Activated naive CD8-positive, alpha-beta T cell treated with anti-CD3 and anti-CD28 coated beads, Interleukin-2, amount 10 ng/mL, durations not matched to agents 7 days and 5 days (primary cell): ENCODE results near the gene LRRC25. TPM values are rescaled to one million over a fixed set of nuclear protein-coding genes. Genes with fewer than 3 reads are reported as not detected.
"Not testable (repeated sequence)": the region's sequence is repeated elsewhere in the genome, so short reads cannot be mapped to it uniquely, and the experiment has no call there.

Experiments
- ATAC-seq: fragments of 150-1000 bp; cut with Tn5 transposase; one replicate; pipeline ENCODE4 v1.10.0; 2021; ENCODE audit warnings: low read depth, moderate library complexity
- POLR2A ChIA-PET: fragments of 350-600 bp; sonication (Branson Sonifier 250); formaldehyde crosslinking; loops from one replicate; lab custom pipeline; 2021; ENCODE audit warnings: antibody characterized with exemption; lab: Charles Lee
- DNase-seq: peaks from one replicate; pipeline ENCODE4 v3.0.0; 2021
- H3K27ac Mint-ChIP-seq: one replicate; pipeline ENCODE4 v1.8.0; 2022; ENCODE audit warnings: mild to moderate bottlenecking, mixed read lengths
- H3K27me3 Mint-ChIP-seq: one replicate; pipeline ENCODE4 v1.8.0; 2022; ENCODE audit warnings: mild to moderate bottlenecking, moderate library complexity, mixed read lengths
- H3K36me3 Mint-ChIP-seq: one replicate; pipeline ENCODE4 v1.8.0; 2021; ENCODE audit warnings: mild to moderate bottlenecking, mixed read lengths
- H3K4me1 Mint-ChIP-seq: one replicate; pipeline ENCODE4 v1.8.0; 2021; ENCODE audit warnings: mixed read lengths
- H3K4me3 Mint-ChIP-seq: one replicate; pipeline ENCODE4 v1.8.0; 2022; ENCODE audit warnings: mild to moderate bottlenecking, moderate library complexity, mixed read lengths
- H3K9me3 Mint-ChIP-seq: one replicate; pipeline ENCODE4 v1.8.0; 2021; ENCODE audit warnings: mixed read lengths
- total RNA-seq, 2 experiments: library from RNA; stranded (reverse); gene quantifications; one replicate each; pipeline ENCODE4 v1.2.3, GENCODE V29; 2021

Gene LRRC25
- total RNA-seq, 2 experiments from 2014 or later, result 1.2 to 1.6 TPM

- Mint-ChIP-seq H3K36me3 (peaks cover 36% of the 10 kb centered on the region), H3K27me3 (no peaks in the 10 kb centered on the region), H3K4me1 (peaks cover 17% of the 10 kb centered on the region), H3K4me3 (peak overlapping the region; percentile 16), H3K27ac (peak overlapping the region; percentile 73), H3K9me3 (peaks cover 1% of the 10 kb centered on the region)
- no peak for DNase-seq
- POLR2A ChIA-PET, result interaction anchor here (1.6 kb wide), 1 partner anchor 84 kb away, joined by 6 read pairs; the partner anchor contains the start of gene JUND
- peak; percentile 45 for ATAC-seq
Observed at GRCh38 chr19:18364826-18365528, 32.4 kb downstream of the LRRC25 start.

GRCh38 chr19:18364277-18364825 lies 33.1 kb downstream of the LRRC25 start:
- H3K4me3 Mint-ChIP-seq, ATAC-seq, H3K27me3 Mint-ChIP-seq, H3K9me3 Mint-ChIP-seq, DNase-seq, POLR2A ChIA-PET: not testable (repeated sequence)
- Mint-ChIP-seq H3K4me1 (peaks cover 17% of the 10 kb centered on the region), H3K27ac (peak overlapping the region; percentile 73), H3K36me3 (peaks cover 41% of the 10 kb centered on the region)

- Mint-ChIP-seq H3K9me3 (peaks cover 1% of the 10 kb centered on the region), H3K36me3 (peaks cover 44% of the 10 kb centered on the region), H3K4me3 (no peak overlapping the region)
Observed at GRCh38 chr19:18363787-18364186, 33.6 kb downstream of the LRRC25 start.

GRCh38 chr19:18362934-18363542 lies 34.4 kb downstream of the LRRC25 start:
- POLR2A ChIA-PET, result no interaction called here
- no peak for ATAC-seq
- no peak for DNase-seq
- peaks cover 1% of the 10 kb centered on the region for H3K9me3 Mint-ChIP-seq
- H3K4me3 Mint-ChIP-seq, result no peak overlapping the region
- H3K27me3 Mint-ChIP-seq, result no peaks in the 10 kb centered on the region
- peaks cover 17% of the 10 kb centered on the region for H3K4me1 Mint-ChIP-seq
- H3K27ac Mint-ChIP-seq, result no peak overlapping the region
- H3K36me3 Mint-ChIP-seq, result peaks cover 49% of the 10 kb centered on the region

More at GRCh38 chr19:18363787-18364186, 33.6 kb downstream of the LRRC25 start:
- no peak overlapping the region for H3K27ac Mint-ChIP-seq
- ATAC-seq (no peak), DNase-seq (no peak)
- peaks cover 17% of the 10 kb centered on the region for H3K4me1 Mint-ChIP-seq
- H3K27me3 Mint-ChIP-seq, result no peaks in the 10 kb centered on the region
- POLR2A ChIA-PET, result no interaction called here

- DNase-seq, result no peak
- no peak for ATAC-seq
- Mint-ChIP-seq H3K27ac (no peak overlapping the region), H3K4me1 (peaks cover 17% of the 10 kb centered on the region), H3K36me3 (peaks cover 50% of the 10 kb centered on the region), H3K27me3 (no peaks in the 10 kb centered on the region), H3K4me3 (no peak overlapping the region), H3K9me3 (peaks cover 1% of the 10 kb centered on the region)
- POLR2A ChIA-PET, result no interaction called here
Observed at GRCh38 chr19:18361646-18362045, 35.8 kb downstream of the LRRC25 start.

- no peaks in the 10 kb centered on the region for H3K9me3 Mint-ChIP-seq
- peaks cover 39% of the 10 kb centered on the region for H3K36me3 Mint-ChIP-seq
- H3K27me3 Mint-ChIP-seq, result no peaks in the 10 kb centered on the region
- H3K4me3 Mint-ChIP-seq, result no peak overlapping the region
- no peak overlapping the region for H3K27ac Mint-ChIP-seq
- ATAC-seq (no peak), DNase-seq (no peak)
- no peaks in the 10 kb centered on the region for H3K4me1 Mint-ChIP-seq
- POLR2A ChIA-PET, result no interaction called here
Observed at GRCh38 chr19:18357041-18357440, 40.4 kb downstream of the LRRC25 start.

GRCh38 chr19:18354743-18355142 lies 42.7 kb downstream of the LRRC25 start:
- not testable (repeated sequence) for DNase-seq, H3K27me3 Mint-ChIP-seq, H3K27ac Mint-ChIP-seq, H3K4me1 Mint-ChIP-seq, H3K9me3 Mint-ChIP-seq, ATAC-seq, H3K4me3 Mint-ChIP-seq
- POLR2A ChIA-PET, result interaction anchor here (0.7 to 1.0 kb wide), 3 partner anchors 20 to 492 kb away, joined by 3 to 6 read pairs (median 5); partner anchors contain the start of gene JUND
- H3K36me3 Mint-ChIP-seq, result peaks cover 37% of the 10 kb centered on the region

GRCh38 chr19:18353378-18354005 lies 43.9 kb downstream of the LRRC25 start:
- Mint-ChIP-seq H3K4me3 (no peak overlapping the region), H3K27ac (no peak overlapping the region), H3K36me3 (peaks cover 31% of the 10 kb centered on the region), H3K9me3 (no peaks in the 10 kb centered on the region), H3K4me1 (no peaks in the 10 kb centered on the region), H3K27me3 (no peaks in the 10 kb centered on the region)
- DNase-seq (no peak), ATAC-seq (no peak)
- POLR2A ChIA-PET, result no interaction called here

GRCh38 chr19:18351544-18351943 lies 45.9 kb downstream of the LRRC25 start:
- no peak for ATAC-seq
- POLR2A ChIA-PET, result no interaction called here
- Mint-ChIP-seq H3K9me3 (no peaks in the 10 kb centered on the region), H3K4me1 (peaks cover 3% of the 10 kb centered on the region), H3K4me3 (no peak overlapping the region), H3K27me3 (no peaks in the 10 kb centered on the region), H3K27ac (no peak overlapping the region), H3K36me3 (peaks cover 23% of the 10 kb centered on the region)
- DNase-seq, result no peak

GRCh38 chr19:18350490-18350889 lies 46.9 kb downstream of the LRRC25 start:
- Mint-ChIP-seq H3K9me3 (no peaks in the 10 kb centered on the region), H3K4me1 (peaks cover 8% of the 10 kb centered on the region), H3K27ac (no peak overlapping the region), H3K4me3 (no peak overlapping the region), H3K36me3 (peaks cover 20% of the 10 kb centered on the region), H3K27me3 (no peaks in the 10 kb centered on the region)
- DNase-seq, result no peak
- POLR2A ChIA-PET, result interaction anchor here (0.6 kb wide), 1 partner anchor 10 kb away, joined by 3 read pairs; no protein-coding TSS in a partner anchor
- no peak for ATAC-seq

- POLR2A ChIA-PET, result interaction anchor here (0.6 kb wide), 1 partner anchor 11 kb away, joined by 3 read pairs; no protein-coding TSS in a partner anchor
- H3K27ac Mint-ChIP-seq, result no peak overlapping the region
- peaks cover 9% of the 10 kb centered on the region for H3K4me1 Mint-ChIP-seq
- ATAC-seq (no peak), DNase-seq (no peak)
- no peaks in the 10 kb centered on the region for H3K9me3 Mint-ChIP-seq
- no peak overlapping the region for H3K4me3 Mint-ChIP-seq
- H3K36me3 Mint-ChIP-seq, result peaks cover 19% of the 10 kb centered on the region
- no peaks in the 10 kb centered on the region for H3K27me3 Mint-ChIP-seq
Observed at GRCh38 chr19:18349524-18350128, 47.8 kb downstream of the LRRC25 start.

- H3K9me3 Mint-ChIP-seq, H3K4me3 Mint-ChIP-seq, H3K27me3 Mint-ChIP-seq, H3K27ac Mint-ChIP-seq, POLR2A ChIA-PET, ATAC-seq, H3K4me1 Mint-ChIP-seq, DNase-seq: not testable (repeated sequence)
- H3K36me3 Mint-ChIP-seq, result peaks cover 21% of the 10 kb centered on the region
Observed at GRCh38 chr19:18348818-18349339, 48.5 kb downstream of the LRRC25 start.

GRCh38 chr19:18348171-18348570 lies 49.3 kb downstream of the LRRC25 start:
- DNase-seq (no peak), ATAC-seq (no peak)
- Mint-ChIP-seq H3K36me3 (peaks cover 18% of the 10 kb centered on the region), H3K4me1 (peaks cover 9% of the 10 kb centered on the region), H3K27ac (no peak overlapping the region), H3K27me3 (no peaks in the 10 kb centered on the region), H3K9me3 (no peaks in the 10 kb centered on the region), H3K4me3 (no peak overlapping the region)
- POLR2A ChIA-PET, result no interaction called here
